Dendritic cell treated with granulocyte-macrophage colony-stimulating factor and Interleukin-4, amounts not matched to agents 40 ng/mL and 50 ng/mL, for 4 days (primary cell): Measurements from ENCODE around the gene FLRT3.

Experiments used
- H3K27ac Mint-ChIP-seq: one replicate; pipeline ENCODE4 v1.8.0; 2022; ENCODE audit warnings: mild to moderate bottlenecking, mixed read lengths
- H3K27me3 Mint-ChIP-seq: one replicate; pipeline ENCODE4 v1.8.0; 2022; ENCODE audit warnings: mild to moderate bottlenecking, mixed read lengths
- H3K36me3 Mint-ChIP-seq: one replicate; pipeline ENCODE4 v1.8.0; 2022; ENCODE audit warnings: low read depth, mixed read lengths
- H3K4me1 Mint-ChIP-seq: one replicate; pipeline ENCODE4 v1.8.0; 2022; ENCODE audit warnings: low read depth, mixed read lengths
- H3K4me3 Mint-ChIP-seq: one replicate; pipeline ENCODE4 v1.8.0; 2022; ENCODE audit warnings: mild to moderate bottlenecking, moderate library complexity, mixed read lengths
- H3K9me3 Mint-ChIP-seq: one replicate; pipeline ENCODE4 v1.8.0; 2022; ENCODE audit warnings: mixed read lengths
- intact Hi-C: fragments of 100-400 bp; cut with micrococcal nuclease; formaldehyde crosslinking; loops from one replicate; pipeline ENCODE4 v1.15.0; 2022

FLRT3 gene

GRCh38 chr20:14303106-14303505, 34.3 kb downstream of the FLRT3 start:
- H3K4me1 Mint-ChIP-seq = no peaks in the 10 kb centered on the region
- no peaks in the 10 kb centered on the region for H3K36me3 Mint-ChIP-seq
- no peaks in the 10 kb centered on the region for H3K27me3 Mint-ChIP-seq
- intact Hi-C loops = no loop called here
- no peak overlapping the region for H3K4me3 Mint-ChIP-seq
- no peak overlapping the region for H3K27ac Mint-ChIP-seq
- H3K9me3 Mint-ChIP-seq = peaks cover 36% of the 10 kb centered on the region

- Mint-ChIP-seq H3K36me3 (no peaks in the 10 kb centered on the region), H3K27ac (no peak overlapping the region), H3K4me1 (no peaks in the 10 kb centered on the region), H3K4me3 (no peak overlapping the region), H3K27me3 (no peaks in the 10 kb centered on the region), H3K9me3 (peaks cover 26% of the 10 kb centered on the region)
- intact Hi-C loops = no loop called here
Measured at GRCh38 chr20:14299831-14300230, 37.6 kb downstream of the FLRT3 start.

- Mint-ChIP-seq H3K4me1 (no peaks in the 10 kb centered on the region), H3K9me3 (peaks cover 9% of the 10 kb centered on the region), H3K36me3 (no peaks in the 10 kb centered on the region), H3K4me3 (no peak overlapping the region), H3K27ac (no peak overlapping the region), H3K27me3 (no peaks in the 10 kb centered on the region)
- intact Hi-C loops = no loop called here
Measured at GRCh38 chr20:14295770-14296309, 41.6 kb downstream of the FLRT3 start.

- Mint-ChIP-seq H3K27ac (no peak overlapping the region), H3K4me3 (no peak overlapping the region), H3K9me3 (peaks cover 9% of the 10 kb centered on the region), H3K36me3 (no peaks in the 10 kb centered on the region), H3K4me1 (no peaks in the 10 kb centered on the region), H3K27me3 (no peaks in the 10 kb centered on the region)
- intact Hi-C loops = no loop called here
Measured at GRCh38 chr20:14295238-14295637, 42.2 kb downstream of the FLRT3 start.

- H3K4me1 Mint-ChIP-seq = no peaks in the 10 kb centered on the region
- H3K9me3 Mint-ChIP-seq = peaks cover 8% of the 10 kb centered on the region
- H3K27ac Mint-ChIP-seq = no peak overlapping the region
- intact Hi-C loops = no loop called here
- no peak overlapping the region for H3K4me3 Mint-ChIP-seq
- H3K27me3 Mint-ChIP-seq = no peaks in the 10 kb centered on the region
- H3K36me3 Mint-ChIP-seq = no peaks in the 10 kb centered on the region
Measured at GRCh38 chr20:14291502-14291901, 45.9 kb downstream of the FLRT3 start.

- H3K27me3 Mint-ChIP-seq = no peaks in the 10 kb centered on the region
- H3K36me3 Mint-ChIP-seq = no peaks in the 10 kb centered on the region
- H3K9me3 Mint-ChIP-seq = peaks cover 8% of the 10 kb centered on the region
- no peak overlapping the region for H3K4me3 Mint-ChIP-seq
- intact Hi-C loops = no loop called here
- H3K4me1 Mint-ChIP-seq = no peaks in the 10 kb centered on the region
- no peak overlapping the region for H3K27ac Mint-ChIP-seq
Measured at GRCh38 chr20:14288341-14289330, 48.8 kb downstream of the FLRT3 start.

- intact Hi-C loops = no loop called here
- no peak overlapping the region for H3K27ac Mint-ChIP-seq
- H3K27me3 Mint-ChIP-seq = no peaks in the 10 kb centered on the region
- H3K4me1 Mint-ChIP-seq = no peaks in the 10 kb centered on the region
- no peaks in the 10 kb centered on the region for H3K36me3 Mint-ChIP-seq
- H3K9me3 Mint-ChIP-seq = peaks cover 8% of the 10 kb centered on the region
- H3K4me3 Mint-ChIP-seq = no peak overlapping the region
Measured at GRCh38 chr20:14284443-14284842, 53.0 kb downstream of the FLRT3 start.

- H3K4me1 Mint-ChIP-seq = no peaks in the 10 kb centered on the region
- no peaks in the 10 kb centered on the region for H3K9me3 Mint-ChIP-seq
- no peaks in the 10 kb centered on the region for H3K27me3 Mint-ChIP-seq
- no peaks in the 10 kb centered on the region for H3K36me3 Mint-ChIP-seq
- no peak overlapping the region for H3K4me3 Mint-ChIP-seq
- intact Hi-C loops = no loop called here
- H3K27ac Mint-ChIP-seq = no peak overlapping the region
Measured at GRCh38 chr20:14282140-14282539, 55.3 kb downstream of the FLRT3 start.
